NCI-H510A treated with DMSO at 0.1 percent for 48 hours (cell line): ENCODE results near the gene LMX1A.

ENCODE experiments used
- DNase-seq: peaks from one replicate; lab custom pipeline; 2025; lab: John Stamatoyannopoulos, UW

LMX1A gene

GRCh38 chr1:165367375-165367993 is 11.0 kb upstream of the LMX1A start:
- DNase-seq, result peak; percentile 49

GRCh38 chr1:165365341-165365740 is 8.8 kb upstream of the LMX1A start:
- no peak for DNase-seq

GRCh38 chr1:165364568-165365133 is 8.1 kb upstream of the LMX1A start:
- DNase-seq, result no peak

DNA sequence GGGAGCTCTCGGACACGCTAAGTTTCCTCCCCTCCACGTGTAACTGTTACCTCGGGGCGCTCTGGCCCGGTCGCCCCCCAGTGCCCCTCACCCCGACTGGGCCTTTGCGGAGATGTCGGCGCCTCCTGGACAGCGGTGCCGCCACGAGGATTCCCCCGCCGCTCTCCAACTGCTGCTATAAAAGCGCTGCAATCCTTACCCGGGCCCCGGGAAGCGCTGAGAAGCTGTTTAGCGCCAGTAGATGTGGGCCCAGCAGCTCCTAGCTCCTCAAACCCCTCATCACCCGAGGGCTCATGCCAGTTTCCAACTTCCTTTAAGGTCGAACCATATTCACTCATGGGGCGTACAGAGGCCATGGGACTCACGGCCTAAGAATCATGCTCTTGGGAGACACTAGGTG is 361 bp upstream of the LMX1A start:
- DNase-seq, result no peak

DNA sequence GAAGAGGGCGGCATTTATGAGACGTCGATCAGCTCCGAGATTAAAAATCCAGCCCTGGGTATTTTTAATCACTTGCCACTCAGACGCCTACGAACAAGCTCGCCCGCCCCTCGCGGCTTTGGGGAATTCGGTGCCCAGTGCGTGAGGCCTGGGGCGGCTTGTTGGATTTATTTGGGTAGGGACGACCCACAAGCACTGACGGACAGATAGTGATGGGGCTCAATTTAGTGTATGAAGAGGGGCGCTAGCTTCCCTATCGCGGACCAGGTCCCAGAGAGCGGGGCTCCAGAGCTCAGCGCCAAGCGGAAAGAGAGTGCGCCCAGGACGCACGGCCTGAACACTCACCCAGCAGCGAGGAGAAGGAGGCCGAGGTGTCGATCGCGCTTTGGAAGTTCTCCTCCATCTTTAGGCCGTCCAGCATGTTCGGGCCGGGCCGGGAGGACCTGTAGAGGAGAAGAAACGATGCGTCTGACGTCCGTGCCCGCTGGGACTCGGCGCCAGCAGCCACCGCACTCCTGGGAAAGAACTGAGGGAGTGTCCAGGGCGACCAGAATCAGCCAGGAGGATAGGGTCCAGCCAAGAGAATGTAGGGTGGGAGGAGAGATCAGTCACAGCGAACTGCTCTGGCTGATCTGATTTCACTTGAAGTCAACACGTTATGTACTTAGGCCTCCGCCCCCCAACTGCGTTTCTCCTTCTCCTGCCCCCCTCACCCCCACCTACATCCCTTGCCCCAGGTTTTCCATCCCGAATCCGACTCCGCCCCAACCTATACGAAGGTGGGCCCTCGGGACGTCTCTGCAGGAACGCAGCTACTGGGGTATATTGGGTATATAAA is 1.2 kb downstream of the LMX1A start:
- no peak for DNase-seq

DNA sequence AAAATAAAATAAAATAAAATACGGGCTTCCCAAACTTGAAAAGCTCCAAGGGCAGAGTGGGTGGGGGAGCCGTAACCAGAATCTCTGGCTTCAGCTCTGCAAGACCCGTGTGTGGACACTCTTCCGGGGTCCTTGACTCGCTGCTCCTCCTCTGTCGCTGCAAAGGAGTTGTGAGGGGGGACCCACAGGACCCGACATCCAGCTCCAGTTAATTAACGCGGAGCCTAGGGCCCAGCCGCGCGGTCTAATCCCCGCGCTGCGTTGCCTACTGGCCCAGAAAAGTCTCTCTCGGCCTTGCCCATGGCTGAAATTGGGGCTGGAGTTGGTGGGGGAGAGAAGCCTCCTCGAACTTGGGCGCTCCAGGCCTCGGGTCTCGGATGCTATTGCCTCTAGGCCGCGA is 1.8 kb downstream of the LMX1A start:
- DNase-seq, result no peak

DNA sequence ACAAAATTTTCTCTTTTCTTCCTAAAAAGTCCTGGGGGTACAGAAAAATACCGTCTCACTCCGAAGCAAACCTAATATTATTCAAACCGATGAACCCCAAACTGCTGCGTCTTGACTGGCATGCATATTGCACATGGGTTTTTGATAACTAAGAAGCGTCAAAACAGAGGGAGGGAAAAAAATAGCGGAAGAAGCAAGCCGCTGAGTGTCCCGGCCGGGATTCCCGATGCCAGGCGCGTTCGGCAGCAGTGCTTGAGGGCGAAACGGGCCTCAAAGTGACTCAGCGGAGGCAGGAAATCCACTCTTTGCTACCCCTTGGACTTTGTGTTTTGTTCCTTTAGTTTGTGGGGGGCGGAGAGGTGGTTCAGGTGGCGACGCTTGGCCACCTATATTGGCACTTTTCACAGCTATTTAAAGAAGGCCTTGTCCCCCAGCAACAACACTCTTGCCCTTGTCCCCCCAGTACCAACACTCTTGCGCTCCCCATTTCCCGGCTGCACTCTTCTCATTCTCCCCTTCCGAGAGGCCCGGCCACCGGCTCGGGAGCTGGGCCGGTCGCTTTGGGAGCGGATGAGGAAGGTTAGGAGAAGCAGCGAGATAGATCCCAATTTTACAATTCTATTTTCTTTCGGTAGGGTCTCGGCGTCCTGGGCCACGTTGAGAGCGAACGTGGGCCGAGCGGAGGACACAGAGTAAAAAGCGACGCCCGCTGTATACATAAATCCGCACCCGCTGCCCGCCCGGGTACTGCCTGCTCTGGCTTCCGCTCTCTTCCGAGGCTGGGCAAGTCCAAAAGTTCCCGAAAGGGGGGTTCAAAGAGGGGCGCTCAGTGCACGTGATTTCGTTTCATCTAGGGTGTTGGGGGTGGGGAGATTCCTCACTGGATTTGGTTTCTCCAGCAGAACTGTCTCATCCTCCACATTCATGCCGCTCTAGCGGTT is 2.5 kb downstream of the LMX1A start:
- no peak for DNase-seq

- DNase-seq, result no peak
Observed at GRCh38 chr1:165352442-165353293, 3.8 kb downstream of the LMX1A start.

DNA sequence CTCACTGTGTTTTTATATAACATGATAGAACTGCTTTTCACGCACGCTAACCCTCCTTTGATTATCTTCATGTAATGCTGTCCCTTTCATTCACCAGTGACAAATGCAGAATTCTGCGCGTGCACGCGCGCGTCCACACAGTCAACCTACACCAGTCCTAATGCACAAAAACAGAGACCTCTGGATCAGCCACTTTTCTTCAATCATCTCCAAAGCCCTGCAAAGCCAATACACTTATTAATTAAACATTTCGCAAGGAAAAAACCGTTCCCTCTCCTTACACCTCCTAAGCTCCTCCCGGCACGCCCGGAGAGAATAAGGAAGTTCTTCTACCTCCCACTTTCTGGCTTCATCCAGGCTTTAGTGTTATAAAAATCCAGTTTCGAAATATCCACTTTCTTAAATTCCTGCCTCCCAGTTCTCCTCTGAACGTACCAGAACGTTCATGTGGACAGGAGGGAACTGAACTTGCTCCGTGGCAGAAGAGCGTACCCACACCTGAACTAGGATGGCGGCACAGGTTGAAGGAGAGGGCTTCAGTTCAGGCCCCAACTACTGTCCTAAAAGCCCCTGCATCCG is 4.6 kb downstream of the LMX1A start:
- DNase-seq, result no peak

GRCh38 chr1:165350840-165351239 is 5.7 kb downstream of the LMX1A start:
- DNase-seq, result no peak

DNA sequence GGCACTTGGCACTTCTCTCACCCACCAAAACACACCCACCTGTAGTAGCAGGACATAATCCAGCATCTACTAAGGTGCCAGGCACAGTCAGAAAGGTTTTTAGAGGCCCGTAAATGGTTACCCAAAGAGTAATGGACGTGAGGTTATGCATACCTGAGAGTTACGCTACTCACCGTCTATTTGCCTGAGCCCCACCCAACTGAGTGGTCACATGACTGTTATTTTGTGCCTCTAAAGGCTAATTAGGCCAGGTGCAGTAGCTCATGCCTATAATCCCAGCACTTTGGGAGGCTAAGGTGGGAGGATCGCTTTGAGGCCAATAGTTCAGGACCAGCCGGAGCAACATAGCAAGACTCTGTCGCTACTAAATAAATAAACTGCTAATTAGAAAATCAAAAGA is 11.0 kb downstream of the LMX1A start:
- DNase-seq, result no peak

DNA sequence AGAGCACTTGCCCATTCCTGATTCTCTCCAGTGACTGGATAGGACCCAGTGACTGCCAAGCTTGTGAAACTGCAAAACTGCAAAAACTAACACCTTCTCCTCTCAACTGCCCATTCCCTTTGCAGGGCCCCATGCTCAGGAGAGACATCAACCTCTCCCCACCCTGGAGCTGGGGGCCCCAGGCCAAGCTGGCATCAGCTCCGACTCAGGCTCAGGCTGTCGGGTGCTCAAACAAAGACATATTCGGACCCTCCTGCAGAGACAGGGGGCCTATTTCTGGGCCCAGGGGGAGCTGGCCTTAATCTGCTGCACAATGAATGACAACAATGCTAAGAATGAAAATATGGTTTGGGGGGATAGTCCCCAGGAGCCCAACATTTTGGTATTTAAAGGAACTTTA is 11.8 kb downstream of the LMX1A start:
- no peak for DNase-seq

- DNase-seq, result no peak
Observed at GRCh38 chr1:165344198-165344597, 12.3 kb downstream of the LMX1A start.

GRCh38 chr1:165342587-165342986 is 13.9 kb downstream of the LMX1A start:
- DNase-seq, result peak; percentile 6

DNA sequence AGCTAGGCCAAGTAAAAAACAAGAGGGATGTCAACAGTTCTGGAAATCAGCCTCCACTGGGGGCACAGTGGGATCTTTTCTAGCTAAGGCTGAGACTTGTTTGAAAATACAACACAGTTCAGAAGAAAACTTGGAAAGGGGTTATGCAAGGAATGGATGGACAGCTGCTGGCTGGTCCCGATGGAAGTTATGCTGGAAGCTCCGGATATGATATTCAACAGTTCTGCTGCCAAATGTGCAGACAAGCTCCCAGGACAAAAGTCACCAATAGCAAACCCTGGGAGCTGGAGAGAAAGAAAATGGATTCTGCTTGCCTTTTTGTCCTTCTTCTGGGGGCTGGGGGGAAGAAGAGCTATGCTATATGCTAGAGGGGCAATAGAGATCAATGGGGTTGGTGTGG is 14.3 kb downstream of the LMX1A start:
- DNase-seq, result no peak

GRCh38 chr1:165339164-165339563 is 17.4 kb downstream of the LMX1A start:
- DNase-seq, result no peak

- DNase-seq, result no peak
Observed at GRCh38 chr1:165330483-165330882, 26.0 kb downstream of the LMX1A start.

DNA sequence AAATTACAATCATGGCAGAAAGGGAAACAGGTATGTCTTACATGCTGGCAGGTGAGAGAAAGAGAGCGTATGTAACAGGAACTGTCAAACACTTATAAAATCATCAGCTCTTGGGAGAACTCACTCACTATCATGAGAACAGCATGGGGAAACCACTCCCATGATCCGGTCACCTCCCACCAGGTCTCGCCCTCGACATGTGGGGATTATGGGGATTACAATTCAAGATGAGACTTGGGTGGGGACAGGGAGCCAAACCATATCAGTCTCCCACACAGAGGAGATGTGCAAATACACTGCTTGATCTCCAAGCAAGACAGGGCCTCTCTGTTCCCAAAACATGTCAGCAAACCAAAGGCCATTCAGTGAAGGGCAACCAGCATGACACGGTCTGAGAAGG is 27.4 kb downstream of the LMX1A start:
- DNase-seq, result no peak

GRCh38 chr1:165328136-165328535 is 28.4 kb downstream of the LMX1A start:
- no peak for DNase-seq

- DNase-seq, result no peak
Observed at GRCh38 chr1:165327538-165327937, 29.0 kb downstream of the LMX1A start.
